Fibroblast of lung (primary cell): ENCODE results near the gene FLNB. TPM values are rescaled to one million over a fixed set of nuclear protein-coding genes. Genes with fewer than 3 reads are reported as not detected.

ENCODE experiments used
- DNase-seq, 2 donors: peaks; one replicate each; pipeline versions ENCODE4 v3.0.0 to v3.0.0-alpha.2; 2010; ENCODE audit warnings: low read depth in 2 of 2
- H2AFZ ChIP-seq: 2 replicates; pipeline ENCODE4 v1.5.1; 2012; ENCODE audit warnings: low read length, control low read depth, inconsistent platforms
- H3K27ac ChIP-seq: 2 replicates; pipeline ENCODE4 v1.5.1; 2011; ENCODE audit warnings: low read length, control low read depth; ENCODE audit not compliant: insufficient read depth
- H3K27me3 ChIP-seq: 2 replicates; pipeline ENCODE4 v1.5.1; 2011; ENCODE audit warnings: mild to moderate bottlenecking, low read length; ENCODE audit not compliant: control insufficient read depth, insufficient read depth
- H3K36me3 ChIP-seq: 2 replicates; pipeline ENCODE4 v1.5.1; 2011; ENCODE audit warnings: low read length; ENCODE audit not compliant: control insufficient read depth, insufficient read depth
- H3K4me1 ChIP-seq: 2 replicates; pipeline ENCODE4 v1.5.1; 2011; ENCODE audit warnings: low read length; ENCODE audit not compliant: control insufficient read depth, insufficient read depth; ENCODE audit errors: extremely low read depth
- H3K4me2 ChIP-seq: 2 replicates; pipeline ENCODE4 v1.5.1; 2011; ENCODE audit warnings: low read length, control low read depth; ENCODE audit not compliant: insufficient read depth; ENCODE audit errors: extremely low read depth
- H3K4me3 ChIP-seq, 4 experiments: fragments of 200-600 bp in 1 of 4; sonication (generic) in 1 of 4; replicated peaks in 1 of 4; 2 replicates each; pipeline ENCODE4 v1.5.1; 2011 to 2016; ENCODE audit warnings: low read length in 4 of 4, low read depth in 3 of 4, mild to moderate bottlenecking in 3 of 4, control low read depth in 2 of 4, inconsistent platforms in 1 of 4, mixed read lengths in 1 of 4; ENCODE audit not compliant: insufficient read depth in 1 of 4; ENCODE audit errors: control extremely low read depth in 1 of 4
- H3K79me2 ChIP-seq: 2 replicates; pipeline ENCODE4 v1.5.1; 2012; ENCODE audit warnings: mild to moderate bottlenecking, low read length, inconsistent platforms; ENCODE audit not compliant: control insufficient read depth, insufficient read depth
- H3K9ac ChIP-seq: 2 replicates; pipeline ENCODE4 v1.5.1; 2011; ENCODE audit warnings: mild to moderate bottlenecking, low read length, control low read depth; ENCODE audit not compliant: insufficient read depth
- H3K9me3 ChIP-seq: 2 replicates; pipeline ENCODE4 v1.5.1; 2012; ENCODE audit warnings: low read depth, low read length; ENCODE audit not compliant: control insufficient read depth, insufficient read depth
- H4K20me1 ChIP-seq: 2 replicates; pipeline ENCODE4 v1.5.1; 2011; ENCODE audit warnings: low read length; ENCODE audit not compliant: control insufficient read depth, insufficient read depth; ENCODE audit errors: extremely low read depth
- EZH2 ChIP-seq: IDR thresholded peaks from 2 replicates; pipeline ENCODE4 v1.5.1; 2012; ENCODE audit warnings: low read length, control low read depth, mild to moderate bottlenecking; ENCODE audit errors: missing control alignments
- polyA plus RNA-seq, 2 donors: library from polyadenylated mRNA; depleted of rRNA in 1 of 2; stranded (reverse) in 1 of 2; unstranded in 1 of 2; fragments of >200 nt; gene quantifications; 2 replicates each; pipeline ENCODE4 v1.2.1, GENCODE V29; 2011 to 2012; ENCODE audit warnings: missing spikeins in 1 of 2
- total RNA-seq: library from RNA; depleted of rRNA; stranded (reverse); fragments of >200 nt; gene quantifications from 2 replicates; pipeline ENCODE4 v1.2.1, GENCODE V29; 2014
- TF ChIP-seq, protein P1 (sequence below), 2 donors: IDR thresholded peaks in 1 of 2; conservative IDR thresholded peaks in 1 of 2; 1 replicate in 1 of 2; 2 replicates in 1 of 2; pipeline ENCODE4 v1.5.1; 2011 to 2012; ENCODE audit warnings: low read length in 2 of 2, control low read depth in 1 of 2, inconsistent platforms in 1 of 2, low read depth in 1 of 2, mild to moderate bottlenecking in 1 of 2

Gene FLNB
- total and polyA plus RNA-seq, 2 donors (not counting 1 experiment from before 2014, with no cell fraction given) = 81.7 to 105 TPM

DNA sequence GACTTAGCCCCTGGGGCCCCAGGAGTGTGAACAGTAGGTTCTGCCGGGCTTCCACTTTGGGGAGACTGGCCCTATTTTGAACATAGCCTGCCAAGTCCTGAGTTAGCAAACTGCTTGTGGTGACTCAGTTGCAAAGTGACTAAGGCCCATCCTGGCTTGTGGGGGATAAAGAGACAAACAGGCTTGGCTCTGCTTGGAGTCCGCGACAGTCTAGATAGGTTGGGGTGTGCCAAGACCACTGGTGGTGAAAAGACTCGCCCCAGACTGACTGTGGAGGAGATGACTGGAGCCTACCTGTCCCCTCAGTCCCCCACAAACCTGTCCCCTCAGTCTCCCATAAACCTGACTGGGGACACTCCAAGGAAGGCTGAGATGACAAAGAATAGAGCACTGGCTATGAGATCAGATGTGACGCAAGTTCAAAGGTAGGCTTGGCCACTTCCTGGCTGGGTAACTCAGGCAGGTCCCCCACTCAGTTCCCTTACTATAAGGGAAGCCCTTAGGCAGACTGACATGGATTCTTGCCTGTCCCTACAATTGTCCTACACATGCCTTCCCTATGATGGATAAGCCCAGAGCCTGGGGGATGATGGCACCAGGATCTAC, 198.3 kb downstream of the FLNB start:
- DNase-seq = peak; percentile 17 to 61
- Histone ChIP-seq H3K27ac (no peak overlapping the region), H4K20me1 (no peaks in the 10 kb centered on the region), H2AFZ (no peak overlapping the region), H3K9ac (no peak overlapping the region), H3K4me1 (peaks cover 2% of the 10 kb centered on the region), H3K9me3 (no peaks in the 10 kb centered on the region), H3K4me3 (no peak overlapping the region), H3K4me2 (no peak overlapping the region), H3K27me3 (peaks cover 17% of the 10 kb centered on the region), H3K36me3 (no peaks in the 10 kb centered on the region), H3K79me2 (no peaks in the 10 kb centered on the region)
- no peak for TF ChIP-seq EZH2
- TF ChIP-seq, protein P1, sequence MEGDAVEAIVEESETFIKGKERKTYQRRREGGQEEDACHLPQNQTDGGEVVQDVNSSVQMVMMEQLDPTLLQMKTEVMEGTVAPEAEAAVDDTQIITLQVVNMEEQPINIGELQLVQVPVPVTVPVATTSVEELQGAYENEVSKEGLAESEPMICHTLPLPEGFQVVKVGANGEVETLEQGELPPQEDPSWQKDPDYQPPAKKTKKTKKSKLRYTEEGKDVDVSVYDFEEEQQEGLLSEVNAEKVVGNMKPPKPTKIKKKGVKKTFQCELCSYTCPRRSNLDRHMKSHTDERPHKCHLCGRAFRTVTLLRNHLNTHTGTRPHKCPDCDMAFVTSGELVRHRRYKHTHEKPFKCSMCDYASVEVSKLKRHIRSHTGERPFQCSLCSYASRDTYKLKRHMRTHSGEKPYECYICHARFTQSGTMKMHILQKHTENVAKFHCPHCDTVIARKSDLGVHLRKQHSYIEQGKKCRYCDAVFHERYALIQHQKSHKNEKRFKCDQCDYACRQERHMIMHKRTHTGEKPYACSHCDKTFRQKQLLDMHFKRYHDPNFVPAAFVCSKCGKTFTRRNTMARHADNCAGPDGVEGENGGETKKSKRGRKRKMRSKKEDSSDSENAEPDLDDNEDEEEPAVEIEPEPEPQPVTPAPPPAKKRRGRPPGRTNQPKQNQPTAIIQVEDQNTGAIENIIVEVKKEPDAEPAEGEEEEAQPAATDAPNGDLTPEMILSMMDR (conservative IDR thresholded peaks at IDR 0.05 in 1 of 2, IDR thresholded peaks at IDR 0.05 in 1 of 2; ENCODE audit: low read depth in 1 of 2, low read length in 2 of 2) = no peak

DNA sequence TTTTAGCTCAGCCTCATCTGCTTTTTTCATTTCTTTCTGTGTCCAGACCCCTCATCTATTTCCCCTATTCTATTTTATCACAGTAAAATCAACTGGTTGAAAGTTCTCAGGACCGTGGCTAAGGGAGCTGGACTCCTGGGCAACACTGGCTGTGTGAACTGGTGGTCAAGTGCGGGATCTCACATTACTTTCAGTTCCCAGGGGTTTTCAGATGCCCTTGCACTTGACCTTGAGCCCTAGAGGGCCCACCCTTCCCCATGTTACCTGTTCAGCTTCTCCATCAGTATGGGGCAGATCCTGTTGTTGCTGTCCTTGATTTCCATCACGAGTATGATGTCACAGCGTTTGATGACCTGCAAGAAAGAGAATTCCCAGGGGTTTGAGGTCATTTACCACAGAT, 199.7 kb downstream of the FLNB start:
- Histone ChIP-seq H2AFZ (no peak overlapping the region), H3K9ac (no peak overlapping the region), H3K27ac (no peak overlapping the region), H3K36me3 (no peaks in the 10 kb centered on the region), H3K27me3 (peaks cover 17% of the 10 kb centered on the region), H3K4me2 (no peak overlapping the region), H3K9me3 (no peaks in the 10 kb centered on the region), H4K20me1 (no peaks in the 10 kb centered on the region), H3K79me2 (no peaks in the 10 kb centered on the region), H3K4me1 (peaks cover 2% of the 10 kb centered on the region), H3K4me3 (no peak overlapping the region)
- no peak for DNase-seq
- TF ChIP-seq EZH2 = no peak
- TF ChIP-seq, protein P1 (conservative IDR thresholded peaks at IDR 0.05 in 1 of 2, IDR thresholded peaks at IDR 0.05 in 1 of 2; ENCODE audit: low read depth in 1 of 2, low read length in 2 of 2) = no peak

DNA sequence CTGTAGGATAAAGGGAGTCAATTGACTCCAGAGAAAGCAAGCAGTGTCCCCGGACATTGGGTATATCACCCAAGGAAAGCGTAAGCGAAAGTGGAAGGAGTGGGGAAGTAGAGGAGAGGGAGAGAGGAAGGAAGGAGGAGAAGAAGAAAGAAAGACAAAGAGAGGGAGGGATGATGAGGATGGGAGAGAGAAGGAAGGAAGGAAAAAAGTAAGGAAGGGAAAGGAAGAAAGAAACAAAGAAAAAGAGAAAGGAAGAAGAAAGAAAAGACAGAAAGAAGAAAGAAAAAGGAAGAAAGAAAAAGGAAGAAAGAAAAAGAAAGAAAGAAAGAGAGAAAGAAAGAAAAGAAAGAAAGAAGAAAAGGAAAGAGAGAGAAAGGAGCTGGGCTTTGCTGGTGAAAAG, 201.7 kb downstream of the FLNB start:
- Histone ChIP-seq H3K27ac (no peak overlapping the region), H3K9me3 (no peaks in the 10 kb centered on the region), H2AFZ (no peak overlapping the region), H3K4me2 (no peak overlapping the region), H3K9ac (no peak overlapping the region), H3K36me3 (no peaks in the 10 kb centered on the region), H3K4me1 (peaks cover 2% of the 10 kb centered on the region), H3K27me3 (peaks cover 19% of the 10 kb centered on the region), H3K4me3 (no peak overlapping the region), H3K79me2 (no peaks in the 10 kb centered on the region), H4K20me1 (no peaks in the 10 kb centered on the region)
- TF ChIP-seq EZH2 = no peak
- TF ChIP-seq, protein P1 (conservative IDR thresholded peaks at IDR 0.05 in 1 of 2, IDR thresholded peaks at IDR 0.05 in 1 of 2; ENCODE audit: low read depth in 1 of 2, low read length in 2 of 2) = no peak
- no peak for DNase-seq
